Sigmoid colon (tissue), 7 donors: ENCODE results near the gene NHSL2. TPM values are rescaled to one million over a fixed set of nuclear protein-coding genes. Genes with fewer than 3 reads are reported as not detected.
A peak's percentile ranks its signal among the peaks of the same experiment; 100 is the strongest.

Experiments used
- DNase-seq: peaks from one replicate; pipeline ENCODE4 v3.0.0-alpha.2; 2019
- H3K27ac ChIP-seq, 4 donors: fragments of 200-600 bp; sonication (generic); one replicate each; pipeline ENCODE4 v1.5.1; 2016 to 2019; ENCODE audit warnings: mild to moderate bottlenecking in 1 of 4
- H3K27me3 ChIP-seq, 3 donors: fragments of 200-600 bp; sonication (generic); one replicate each; pipeline ENCODE4 v1.5.1; 2019; ENCODE audit warnings: mild to moderate bottlenecking in 1 of 3
- H3K36me3 ChIP-seq, 4 donors: fragments of 200-600 bp; sonication (generic); one replicate each; pipeline ENCODE4 v1.5.1; 2016 to 2019
- H3K4me1 ChIP-seq, 4 donors: fragments of 200-600 bp; sonication (generic); one replicate each; pipeline ENCODE4 v1.5.1; 2017 to 2019
- H3K4me3 ChIP-seq, 4 donors: fragments of 200-600 bp; sonication (generic); one replicate each; pipeline ENCODE4 v1.5.1; 2017 to 2019; ENCODE audit warnings: mild to moderate bottlenecking in 2 of 4, moderate library complexity in 1 of 4
- H3K9me3 ChIP-seq, 4 donors: fragments of 200-600 bp in 3 of 4; sonication (generic) in 3 of 4; one replicate each; pipeline versions ENCODE4 v1.5.1 to v1.6.1; 2013 to 2019
- EP300 ChIP-seq, 4 donors: sonication (generic); formaldehyde crosslinking; IDR thresholded peaks; one replicate each; pipeline ENCODE4 v1.6.1; 2017; ENCODE audit warnings: antibody characterized with exemption in 4 of 4
- POLR2A ChIP-seq, 2 donors: fragments of 450-650 bp; IDR thresholded peaks; one replicate each; pipeline ENCODE4 v1.6.1; 2016; ENCODE audit warnings: antibody characterized with exemption in 2 of 2, mild to moderate bottlenecking in 2 of 2, moderate library complexity in 2 of 2
- POLR2AphosphoS5 ChIP-seq, 4 donors: sonication (generic); formaldehyde crosslinking; IDR thresholded peaks; one replicate each; pipeline ENCODE4 v1.6.1; 2017; ENCODE audit warnings: antibody characterized with exemption in 4 of 4
- WGBS, 2 donors: extraction: QIAGEN DNeasy Blood & Tissue Kit; methylation state at CpG; one replicate each; pipeline ENCODE4 v1.1.7; 2013; 5-methylcytosine and 5-hydroxymethylcytosine counted together
- intact Hi-C: fragments of 100-400 bp; cut with DNase I; formaldehyde crosslinking; loops from one replicate; pipeline ENCODE4 v1.15.1; 2023
- polyA plus RNA-seq, 3 donors: library from polyadenylated mRNA; stranded (reverse); fragments of 200-250 nt; gene quantifications; one replicate each; pipeline ENCODE4 v1.2.3, GENCODE V29; 2013
- total RNA-seq, 4 donors: library from RNA; depleted of rRNA; stranded (reverse); fragments of >200 nt; gene quantifications; one replicate each; pipeline ENCODE4 v1.1.0, GENCODE V29; 2016
- TF ChIP-seq, protein P1 (sequence below), 4 experiments: fragments of 450-650 bp in 3 of 4; fragments of 200-600 bp in 1 of 4; IDR thresholded peaks; one replicate each; pipeline ENCODE4 v1.5.1; 2016 to 2019; ENCODE audit warnings: antibody characterized with exemption in 4 of 4, mild to moderate bottlenecking in 3 of 4, moderate library complexity in 2 of 4
- donor health status: healthy with polysubstance abuse.
- donor health status: Bipolar disorder and iron deficiency.
- donor health status: healthy.

NHSL2 gene
- total and polyA plus RNA-seq, 7 donors = under 0.01 to 21.3 (median 8.1) TPM

DNA sequence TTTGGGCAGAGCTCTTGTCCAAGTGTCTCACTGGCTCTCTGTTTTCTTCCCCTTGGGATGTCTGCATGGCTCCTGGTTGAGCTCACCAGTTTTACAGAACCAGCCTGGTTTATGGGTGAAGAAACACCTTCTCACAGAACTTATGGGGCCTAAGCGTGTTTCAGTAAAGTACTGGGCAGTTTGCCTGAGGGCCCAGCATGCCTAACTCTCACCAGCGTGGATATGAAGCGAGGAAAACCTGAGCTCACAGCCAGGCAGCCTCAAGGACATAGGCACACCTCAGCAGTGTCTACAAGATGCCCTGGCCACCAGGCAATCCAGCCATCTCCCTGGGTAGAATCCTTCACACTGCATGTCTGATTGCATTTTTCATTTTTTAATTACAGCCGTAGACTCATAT lies 9.2 kb downstream of the NHSL2 start:
- Histone ChIP-seq H3K27ac (peak overlapping the region in 3 of 4 donors; percentile 48 to 62 (median 61)), H3K4me1 (peaks cover 0 to 33% (median 2%) of the 10 kb centered on the region in 4 donors)
- intact Hi-C loops = no loop called here

DNA sequence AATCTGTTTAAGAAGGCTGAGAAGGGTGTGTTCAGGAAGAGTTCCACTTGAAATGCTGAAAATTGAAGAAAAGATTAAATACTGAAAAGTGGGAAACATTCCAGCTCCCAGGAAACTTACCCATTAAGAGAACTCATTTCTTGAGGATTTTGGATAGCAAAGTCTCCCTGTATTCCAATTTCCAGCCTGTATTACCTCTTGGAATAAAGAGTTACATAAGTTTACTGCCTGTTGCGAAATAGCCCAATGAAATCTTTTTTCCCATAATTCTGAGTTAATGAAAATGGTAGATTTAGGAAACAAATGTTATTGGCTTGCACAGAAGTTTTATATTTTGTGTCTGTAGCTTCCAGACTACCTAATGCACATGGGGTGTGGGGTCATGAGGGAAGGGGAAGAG lies 12.0 kb downstream of the NHSL2 start:
- TF ChIP-seq EP300 (IDR thresholded peaks at IDR 0.05) (no peak), POLR2AphosphoS5 (IDR thresholded peaks at IDR 0.05) (no peak), POLR2A (IDR thresholded peaks at IDR 0.05) (no peak)
- TF ChIP-seq, protein P1, sequence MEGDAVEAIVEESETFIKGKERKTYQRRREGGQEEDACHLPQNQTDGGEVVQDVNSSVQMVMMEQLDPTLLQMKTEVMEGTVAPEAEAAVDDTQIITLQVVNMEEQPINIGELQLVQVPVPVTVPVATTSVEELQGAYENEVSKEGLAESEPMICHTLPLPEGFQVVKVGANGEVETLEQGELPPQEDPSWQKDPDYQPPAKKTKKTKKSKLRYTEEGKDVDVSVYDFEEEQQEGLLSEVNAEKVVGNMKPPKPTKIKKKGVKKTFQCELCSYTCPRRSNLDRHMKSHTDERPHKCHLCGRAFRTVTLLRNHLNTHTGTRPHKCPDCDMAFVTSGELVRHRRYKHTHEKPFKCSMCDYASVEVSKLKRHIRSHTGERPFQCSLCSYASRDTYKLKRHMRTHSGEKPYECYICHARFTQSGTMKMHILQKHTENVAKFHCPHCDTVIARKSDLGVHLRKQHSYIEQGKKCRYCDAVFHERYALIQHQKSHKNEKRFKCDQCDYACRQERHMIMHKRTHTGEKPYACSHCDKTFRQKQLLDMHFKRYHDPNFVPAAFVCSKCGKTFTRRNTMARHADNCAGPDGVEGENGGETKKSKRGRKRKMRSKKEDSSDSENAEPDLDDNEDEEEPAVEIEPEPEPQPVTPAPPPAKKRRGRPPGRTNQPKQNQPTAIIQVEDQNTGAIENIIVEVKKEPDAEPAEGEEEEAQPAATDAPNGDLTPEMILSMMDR (IDR thresholded peaks at IDR 0.05) = no peak
- 54 to 68% methylated on average over 1 of the region's 1 CpG for WGBS, 2 donors
- Histone ChIP-seq H3K4me1 (peaks cover 0 to 27% (median 2%) of the 10 kb centered on the region in 4 donors), H3K9me3 (no peaks in the 10 kb centered on the region), H3K4me3 (no peak overlapping the region), H3K27ac (peak overlapping the region in 2 of 4 donors; percentile 42 to 48), H3K36me3 (no peaks in the 10 kb centered on the region), H3K27me3 (no peaks in the 10 kb centered on the region)
- DNase-seq = no peak
- intact Hi-C loops = no loop called here

More for the DNA sequence above, 9.2 kb downstream of the NHSL2 start:
- no peak for DNase-seq
- Histone ChIP-seq H3K27me3 (no peaks in the 10 kb centered on the region), H3K4me3 (no peak overlapping the region), H3K9me3 (no peaks in the 10 kb centered on the region), H3K36me3 (no peaks in the 10 kb centered on the region)
- TF ChIP-seq, protein P1 (IDR thresholded peaks at IDR 0.05) = no peak
- no peak for TF ChIP-seq POLR2AphosphoS5 (IDR thresholded peaks at IDR 0.05)
- no peak for TF ChIP-seq EP300 (IDR thresholded peaks at IDR 0.05)
- no peak for TF ChIP-seq POLR2A (IDR thresholded peaks at IDR 0.05)
- WGBS, 2 donors = 86 to 94% methylated on average over 4 of the region's 4 CpGs

DNA sequence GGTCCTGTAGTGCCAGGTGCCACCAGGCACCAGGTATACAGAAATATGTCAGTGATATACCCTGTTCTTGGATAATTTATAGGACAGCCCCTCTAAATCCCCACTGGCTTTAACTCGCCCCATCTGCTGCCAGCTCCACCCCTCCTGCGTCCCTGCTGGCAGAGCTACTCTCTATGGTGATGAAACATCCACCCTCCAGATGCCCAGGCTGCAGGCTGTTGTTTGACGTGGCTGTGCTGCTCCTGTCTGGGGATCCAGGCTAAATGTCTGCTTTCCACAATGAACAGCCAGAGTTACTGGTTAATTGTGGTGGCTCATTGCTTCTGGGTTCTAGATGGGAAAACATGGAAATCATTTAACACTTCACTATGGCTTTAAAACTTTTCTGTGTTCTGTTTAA lies 12.9 kb downstream of the NHSL2 start:
- Histone ChIP-seq H3K4me3 (no peak overlapping the region), H3K27ac (peak overlapping the region in 3 of 4 donors; percentile 2 to 48 (median 42)), H3K27me3 (no peaks in the 10 kb centered on the region), H3K36me3 (no peaks in the 10 kb centered on the region), H3K4me1 (peaks cover 0 to 29% (median 4%) of the 10 kb centered on the region in 4 donors), H3K9me3 (no peaks in the 10 kb centered on the region)
- 77 to 79% methylated on average over 3 of the region's 3 CpGs for WGBS, 2 donors
- intact Hi-C loops = no loop called here
- TF ChIP-seq POLR2A (IDR thresholded peaks at IDR 0.05) (no peak), POLR2AphosphoS5 (IDR thresholded peaks at IDR 0.05) (no peak), EP300 (IDR thresholded peaks at IDR 0.05) (no peak)
- TF ChIP-seq, protein P1 (IDR thresholded peaks at IDR 0.05) = no peak
- peak; percentile 79 for DNase-seq

DNA sequence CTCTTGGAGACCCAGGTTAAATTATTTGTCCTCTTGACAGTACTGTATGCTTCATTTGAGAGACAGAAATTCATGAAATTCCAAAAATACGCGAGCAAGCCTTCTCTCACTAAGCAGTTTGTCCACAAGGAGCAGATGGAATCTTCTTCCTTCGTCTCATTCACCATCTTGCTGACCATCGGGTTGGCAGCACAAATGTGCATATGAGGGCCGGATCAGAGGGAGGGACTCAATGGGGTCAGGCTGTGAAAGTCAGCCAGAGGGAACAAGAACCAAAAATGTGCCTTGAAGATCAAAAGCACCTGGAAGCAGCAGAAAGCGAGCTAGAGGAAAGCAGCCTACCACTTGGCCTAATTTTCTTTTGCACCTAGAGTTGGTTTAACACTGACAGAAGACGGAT lies 16.4 kb downstream of the NHSL2 start:
- Histone ChIP-seq H3K4me3 (no peak overlapping the region), H3K27me3 (no peaks in the 10 kb centered on the region), H3K36me3 (no peaks in the 10 kb centered on the region), H3K27ac (no peak overlapping the region), H3K4me1 (peaks cover 0 to 21% (median 3%) of the 10 kb centered on the region in 4 donors), H3K9me3 (no peaks in the 10 kb centered on the region)
- no peak for DNase-seq
- 86 to 90% methylated on average over 7 of the region's 7 CpGs for WGBS, 2 donors
- TF ChIP-seq POLR2A (IDR thresholded peaks at IDR 0.05) = no peak
- no peak for TF ChIP-seq EP300 (IDR thresholded peaks at IDR 0.05)
- TF ChIP-seq, protein P1 (IDR thresholded peaks at IDR 0.05) = no peak
- TF ChIP-seq POLR2AphosphoS5 (IDR thresholded peaks at IDR 0.05) = no peak
- intact Hi-C loops = no loop called here

DNA sequence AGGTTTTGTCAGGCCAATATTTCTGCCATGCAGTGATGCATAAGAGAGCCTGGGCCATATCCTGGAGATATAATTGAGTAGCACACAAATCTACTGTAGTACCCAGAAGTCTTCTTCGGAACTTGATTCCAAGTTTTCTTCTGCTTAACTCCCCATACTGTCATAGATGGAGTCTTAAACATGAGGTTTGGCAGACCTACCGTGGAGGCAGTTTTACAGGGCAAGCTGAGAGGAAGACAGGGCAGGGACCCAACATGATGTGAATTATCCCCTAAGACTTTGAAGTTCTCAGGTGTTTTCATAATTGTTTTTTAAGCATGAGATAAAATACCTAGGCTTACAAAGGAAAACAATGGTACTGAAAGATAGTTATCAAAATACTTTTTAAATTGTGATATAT lies 18.2 kb downstream of the NHSL2 start:
- Histone ChIP-seq H3K4me1 (peaks cover 0 to 23% (median 3%) of the 10 kb centered on the region in 4 donors), H3K36me3 (no peaks in the 10 kb centered on the region), H3K27ac (peak overlapping the region in 2 of 4 donors; percentile 7 to 23), H3K4me3 (no peak overlapping the region), H3K27me3 (no peaks in the 10 kb centered on the region), H3K9me3 (no peaks in the 10 kb centered on the region)
- TF ChIP-seq POLR2AphosphoS5 (IDR thresholded peaks at IDR 0.05) (peak in 3 of 4 donors; percentile 28 to 78 (median 72)), EP300 (IDR thresholded peaks at IDR 0.05) (no peak)
- TF ChIP-seq, protein P1 (IDR thresholded peaks at IDR 0.05) = no peak
- DNase-seq = peak; percentile 62
- WGBS, 2 donors = 74 to 84% methylated on average over 2 of the region's 2 CpGs
- intact Hi-C loops = no loop called here
